IMR-90 (cell line): ENCODE data around the gene VSIG10L. TPM values are rescaled to one million over a fixed set of nuclear protein-coding genes. Genes with fewer than 3 reads are reported as not detected.

Experiments
- ATAC-seq: fragments of 200-7000 bp; cut with Tn5 transposase; 2 replicates; pipeline ENCODE4 v1.9.1; 2020; ENCODE audit warnings: low read depth, mild to moderate bottlenecking, moderate library complexity
- BruUV-seq: library from RNA; stranded (reverse); fragments of 400-500 nt; replicated peaks from 2 replicates; lab custom pipeline; 2021; lab: Mats Ljungman, UMichigan
- CTCF ChIA-PET: fragments of 300-600 bp; formaldehyde crosslinking; extraction: SDS; loops from one replicate; lab custom pipeline; 2021; ENCODE audit warnings: antibody characterized with exemption; lab: Yijun Ruan, JAX
- POLR2A ChIA-PET: fragments of 300-600 bp; sonication (Branson Sonifier 250); formaldehyde crosslinking; loops from one replicate; lab custom pipeline; 2022; ENCODE audit warnings: antibody characterized with exemption; ENCODE audit not compliant: unreplicated experiment; lab: Charles Lee
- DNase-seq: peaks from one replicate; pipeline ENCODE4 v3.0.0; 2013
- H2AFZ ChIP-seq: replicated peaks from 2 replicates; pipeline ENCODE3; 2013; ENCODE audit warnings: low read length, mild to moderate bottlenecking; ENCODE audit not compliant: poor library complexity
- H2AK5ac ChIP-seq: 2 replicates; pipeline ENCODE4 v1.6.1; 2013; ENCODE audit warnings: low read depth, low read length, inconsistent platforms
- H2AK9ac ChIP-seq: replicated peaks from 2 replicates; pipeline ENCODE3; 2013; ENCODE audit warnings: mild to moderate bottlenecking, low read depth, low read length, moderate library complexity; ENCODE audit not compliant: poor library complexity
- H2BK120ac ChIP-seq: 2 replicates; pipeline ENCODE4 v1.6.1; 2013; ENCODE audit warnings: low read depth, low read length, inconsistent platforms
- H2BK15ac ChIP-seq: 3 replicates; pipeline ENCODE4 v1.6.1; 2013; ENCODE audit warnings: low read depth, low read length, inconsistent platforms
- H2BK20ac ChIP-seq: 2 replicates; pipeline ENCODE4 v1.6.1; 2013; ENCODE audit warnings: low read depth, mild to moderate bottlenecking, inconsistent platforms, low read length, moderate library complexity
- H2BK5ac ChIP-seq: 2 replicates; pipeline ENCODE4 v1.6.1; 2013; ENCODE audit warnings: mild to moderate bottlenecking, low read depth, low read length, inconsistent platforms; ENCODE audit not compliant: poor library complexity, severe bottlenecking
- H3K14ac ChIP-seq: replicated peaks from 2 replicates; pipeline ENCODE4 v1.6.1; 2013; ENCODE audit warnings: low read depth, low read length, inconsistent platforms
- H3K18ac ChIP-seq: 2 replicates; pipeline ENCODE4 v1.6.1; 2013; ENCODE audit warnings: low read depth, low read length, control low read depth
- H3K23ac ChIP-seq: 2 replicates; pipeline ENCODE4 v1.6.1; 2013; ENCODE audit warnings: low read depth, low read length, inconsistent platforms
- H3K27ac ChIP-seq: 2 replicates; pipeline ENCODE4 v1.5.1; 2013; ENCODE audit warnings: mild to moderate bottlenecking, control low read depth, low read length; ENCODE audit not compliant: insufficient read depth
- H3K27me3 ChIP-seq: 2 replicates; pipeline ENCODE4 v1.6.1; 2013; ENCODE audit warnings: low read length; ENCODE audit not compliant: control insufficient read depth, insufficient read depth
- H3K36me3 ChIP-seq: 2 replicates; pipeline ENCODE4 v1.6.1; 2013; ENCODE audit warnings: low read length, mixed read lengths; ENCODE audit not compliant: control insufficient read depth, insufficient read depth
- H3K4ac ChIP-seq: 2 replicates; pipeline ENCODE4 v1.6.1; 2013; ENCODE audit warnings: low read depth, low read length, inconsistent platforms
- H3K4me1 ChIP-seq: 2 replicates; pipeline ENCODE4 v1.6.1; 2013; ENCODE audit warnings: low read length, mixed read lengths; ENCODE audit not compliant: control insufficient read depth, insufficient read depth
- H3K4me2 ChIP-seq: 2 replicates; pipeline ENCODE4 v1.6.1; 2013; ENCODE audit warnings: low read depth, mild to moderate bottlenecking, control low read depth, low read length, moderate library complexity
- H3K4me3 ChIP-seq: 2 replicates; pipeline ENCODE4 v1.5.1; 2013; ENCODE audit warnings: low read depth, mild to moderate bottlenecking, control low read depth, low read length, moderate library complexity; ENCODE audit not compliant: insufficient read depth
- H3K56ac ChIP-seq: 2 replicates; pipeline ENCODE4 v1.6.1; 2013; ENCODE audit warnings: low read length, inconsistent platforms; ENCODE audit not compliant: insufficient read depth; ENCODE audit errors: extremely low read depth
- H3K79me1 ChIP-seq, 2 experiments: 2 replicates each; pipeline ENCODE4 v1.6.1; 2013; ENCODE audit warnings: low read length in 2 of 2, inconsistent platforms in 1 of 2, low read depth in 1 of 2
- H3K9ac ChIP-seq: 2 replicates; pipeline ENCODE4 v1.6.1; 2013; ENCODE audit warnings: low read depth, low read length, control low read depth
- H3K9me1 ChIP-seq: 2 replicates; pipeline ENCODE4 v1.6.1; 2013; ENCODE audit warnings: low read length, inconsistent platforms; ENCODE audit not compliant: insufficient read depth
- H3K9me3 ChIP-seq: 2 replicates; pipeline ENCODE4 v1.6.1; 2013; ENCODE audit warnings: low read length; ENCODE audit not compliant: control insufficient read depth, insufficient read depth
- H4K20me1 ChIP-seq: 2 replicates; pipeline ENCODE4 v1.6.1; 2013; ENCODE audit warnings: low read length, inconsistent platforms; ENCODE audit not compliant: insufficient read depth
- H4K5ac ChIP-seq: 2 replicates; pipeline ENCODE4 v1.6.1; 2013; ENCODE audit warnings: mild to moderate bottlenecking, low read depth, low read length, control low read depth
- H4K8ac ChIP-seq, 2 experiments: 2 replicates each; pipeline ENCODE4 v1.6.1; 2013; ENCODE audit warnings: low read depth in 2 of 2, low read length in 2 of 2, control low read depth in 1 of 2, inconsistent platforms in 1 of 2
- H4K91ac ChIP-seq: 2 replicates; pipeline ENCODE4 v1.6.1; 2013; ENCODE audit warnings: low read depth, low read length, inconsistent platforms; ENCODE audit not compliant: insufficient read depth
- BHLHE40 ChIP-seq: fragments of 150-350 bp; IDR thresholded peaks from 2 replicates; pipeline ENCODE4 v1.6.1; 2016; ENCODE audit warnings: mild to moderate bottlenecking, low read depth, low read length
- CEBPB ChIP-seq: IDR thresholded peaks from 2 replicates; pipeline ENCODE4 v1.6.1; 2012; ENCODE audit warnings: low read depth, low read length, improper control_type of control experiment
- CHD1 ChIP-seq: IDR thresholded peaks from 2 replicates; pipeline ENCODE4 v1.6.1; 2012; ENCODE audit warnings: low read depth, low read length, improper control_type of control experiment
- FOS ChIP-seq: fragments of 150-350 bp; IDR thresholded peaks from 2 replicates; pipeline ENCODE4 v1.6.1; 2016; ENCODE audit warnings: low read depth, low read length
- MAFK ChIP-seq: IDR thresholded peaks from 2 replicates; pipeline ENCODE4 v1.6.1; 2012; ENCODE audit warnings: low read depth, low read length, improper control_type of control experiment
- MAZ ChIP-seq: IDR thresholded peaks from 2 replicates; pipeline ENCODE4 v1.6.1; 2012; ENCODE audit warnings: low read depth, mild to moderate bottlenecking, low read length, improper control_type of control experiment, moderate library complexity, borderline replicate concordance
- MXI1 ChIP-seq: IDR thresholded peaks from 2 replicates; pipeline ENCODE4 v1.6.1; 2012; ENCODE audit warnings: low read depth, mild to moderate bottlenecking, low read length, moderate library complexity, borderline replicate concordance
- NFE2L2 ChIP-seq: fragments of 150-350 bp; IDR thresholded peaks from 2 replicates; pipeline ENCODE4 v1.6.1; 2016; ENCODE audit warnings: low read depth, mild to moderate bottlenecking, low read length
- POLR2A ChIP-seq: IDR thresholded peaks from 2 replicates; pipeline ENCODE4 v1.6.1; 2012; ENCODE audit warnings: mild to moderate bottlenecking, low read depth, low read length
- RAD21 ChIP-seq: IDR thresholded peaks from 2 replicates; pipeline ENCODE4 v1.6.1; 2012; ENCODE audit warnings: low read length, improper control_type of control experiment
- RCOR1 ChIP-seq: IDR thresholded peaks from 2 replicates; pipeline ENCODE4 v1.6.1; 2012; ENCODE audit warnings: mild to moderate bottlenecking, low read length, improper control_type of control experiment; ENCODE audit not compliant: insufficient replicate concordance
- RFX5 ChIP-seq: IDR thresholded peaks from 2 replicates; pipeline ENCODE4 v1.8.0; 2012; ENCODE audit warnings: low read depth, mild to moderate bottlenecking, low read length, moderate library complexity
- SMC3 ChIP-seq: fragments of 150-350 bp; IDR thresholded peaks from 2 replicates; pipeline ENCODE4 v1.6.1; 2016; ENCODE audit warnings: low read depth, mild to moderate bottlenecking, antibody characterized with exemption, low read length, moderate library complexity
- WGBS, 2 experiments: methylation state at CpG; one replicate each; pipeline versions ENCODE4 v1.1.5 to v1.1.7; 2013; ENCODE audit warnings: missing lambda C conversion rate in 2 of 2; ENCODE audit not compliant: insufficient read length in 1 of 2; ENCODE audit errors: extremely low coverage in 2 of 2; 5-methylcytosine and 5-hydroxymethylcytosine counted together
- dilution Hi-C: fragments of 300-500 bp; cut with HindIII; formaldehyde crosslinking; loops from one replicate; pipeline ENCODE4 v1.14.3; 2018; ENCODE audit warnings: low sequenced_read_pairs; ENCODE audit not compliant: unreplicated experiment
- in situ Hi-C: fragments of 300-500 bp; cut with MboI; formaldehyde crosslinking; loops from 3 replicates; pipeline ENCODE4 v1.14.3; 2019; ENCODE audit warnings: low sequenced_read_pairs, inconsistent platforms, mixed read lengths
- intact Hi-C: fragments of 100-400 bp; cut with micrococcal nuclease; formaldehyde crosslinking; loops from 2 replicates; pipeline ENCODE4 v1.10.0; 2022
- polyA plus RNA-seq, 3 experiments: library from polyadenylated mRNA; depleted of rRNA; stranded (reverse); fragments of >200 nt; gene quantifications; 2 replicates each; pipeline ENCODE4 v1.2.3, GENCODE V29; 2012; ENCODE audit warnings: low replicate concordance in 1 of 3
- total RNA-seq: library from RNA; depleted of rRNA; stranded (reverse); fragments of >200 nt; gene quantifications from 2 replicates; pipeline ENCODE4 v1.2.3, GENCODE V29; 2012
- TF ChIP-seq, protein P1 (sequence below): fragments of 150-350 bp; IDR thresholded peaks from 2 replicates; pipeline ENCODE4 v1.6.1; 2017; ENCODE audit warnings: mild to moderate bottlenecking, antibody characterized with exemption, low read length, low read depth
- TF ChIP-seq, protein P2 (sequence below): fragments of 150-350 bp; IDR thresholded peaks from 2 replicates; pipeline ENCODE4 v1.6.1; 2016; ENCODE audit warnings: low read depth, mild to moderate bottlenecking, low read length, moderate library complexity, borderline replicate concordance
- TF ChIP-seq, protein P3 (sequence below): conservative IDR thresholded peaks from 2 replicates; pipeline ENCODE4 v1.5.1; 2012; ENCODE audit warnings: mild to moderate bottlenecking, low read depth, low read length, improper control_type of control experiment

Gene VSIG10L
- total and polyA plus RNA-seq, 2 of the 4 experiments (the other 2 are of a cell fraction), result 0.18 to 1.2 TPM

DNA sequence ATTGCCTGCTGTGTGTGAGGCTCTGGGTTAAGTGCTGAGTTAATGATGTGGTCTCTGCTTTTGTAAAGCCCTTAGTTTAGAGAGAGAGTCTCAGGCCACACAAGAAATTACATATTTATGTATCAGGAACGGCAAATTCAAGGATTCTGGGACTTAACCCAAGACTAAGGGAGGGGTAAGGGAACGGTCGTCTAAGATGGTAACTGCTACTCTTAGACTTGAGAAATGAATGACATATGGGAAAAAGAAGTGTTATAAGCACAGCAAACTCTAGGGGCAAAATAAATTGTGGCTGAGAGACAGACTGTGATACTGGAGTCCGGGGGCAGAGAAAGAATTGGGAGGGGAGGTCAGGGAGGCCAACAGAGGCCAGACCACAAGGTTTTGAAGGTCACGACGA, 10.2 kb downstream of the VSIG10L start:
- Histone ChIP-seq H2BK5ac (no peak overlapping the region), H2AFZ (no peak overlapping the region), H2BK15ac (no peak overlapping the region), H3K4me3 (no peak overlapping the region), H4K91ac (no peak overlapping the region), H3K4ac (no peak overlapping the region), H2BK120ac (no peak overlapping the region), H3K14ac (no peak overlapping the region), H3K27ac (no peak overlapping the region), H3K4me2 (no peak overlapping the region), H3K18ac (no peak overlapping the region), H4K20me1 (no peaks in the 10 kb centered on the region), H3K27me3 (peaks cover 4% of the 10 kb centered on the region; the same call in 1 of the 2 replicates), H2BK20ac (no peak overlapping the region), H2AK5ac (no peak overlapping the region), H3K23ac (no peak overlapping the region), H2AK9ac (no peak overlapping the region), H3K4me1 (no peaks in the 10 kb centered on the region), H4K5ac (no peak overlapping the region), H3K9ac (no peak overlapping the region), H3K9me1 (no peaks in the 10 kb centered on the region), H3K56ac (no peak overlapping the region), H3K36me3 (no peaks in the 10 kb centered on the region), H3K9me3 (no peaks in the 10 kb centered on the region), H4K8ac (no peak overlapping the region), H3K79me1 (no peaks in the 10 kb centered on the region)
- POLR2A ChIA-PET, result no interaction called here
- CTCF ChIA-PET, result no interaction called here
- dilution Hi-C loops, result no loop called here
- BruUV-seq, result no TSS peak
- no peak for ATAC-seq
- intact Hi-C loops, result no loop called here
- in situ Hi-C loops, result no loop called here
- 64% methylated on average over 1 of the region's 6 CpGs; no CpG with 5 or more reads in 1 of the 2 experiments for WGBS, 2 experiments
- TF ChIP-seq CHD1 (no peak), BHLHE40 (no peak), RFX5 (no peak), NFE2L2 (no peak), SMC3 (no peak), CEBPB (no peak), MXI1 (no peak), RCOR1 (no peak), MAZ (no peak), FOS (no peak), MAFK (no peak), RAD21 (no peak), POLR2A (no peak)
- TF ChIP-seq, protein P1, sequence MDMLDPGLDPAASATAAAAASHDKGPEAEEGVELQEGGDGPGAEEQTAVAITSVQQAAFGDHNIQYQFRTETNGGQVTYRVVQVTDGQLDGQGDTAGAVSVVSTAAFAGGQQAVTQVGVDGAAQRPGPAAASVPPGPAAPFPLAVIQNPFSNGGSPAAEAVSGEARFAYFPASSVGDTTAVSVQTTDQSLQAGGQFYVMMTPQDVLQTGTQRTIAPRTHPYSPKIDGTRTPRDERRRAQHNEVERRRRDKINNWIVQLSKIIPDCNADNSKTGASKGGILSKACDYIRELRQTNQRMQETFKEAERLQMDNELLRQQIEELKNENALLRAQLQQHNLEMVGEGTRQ, result no peak
- TF ChIP-seq, protein P2, sequence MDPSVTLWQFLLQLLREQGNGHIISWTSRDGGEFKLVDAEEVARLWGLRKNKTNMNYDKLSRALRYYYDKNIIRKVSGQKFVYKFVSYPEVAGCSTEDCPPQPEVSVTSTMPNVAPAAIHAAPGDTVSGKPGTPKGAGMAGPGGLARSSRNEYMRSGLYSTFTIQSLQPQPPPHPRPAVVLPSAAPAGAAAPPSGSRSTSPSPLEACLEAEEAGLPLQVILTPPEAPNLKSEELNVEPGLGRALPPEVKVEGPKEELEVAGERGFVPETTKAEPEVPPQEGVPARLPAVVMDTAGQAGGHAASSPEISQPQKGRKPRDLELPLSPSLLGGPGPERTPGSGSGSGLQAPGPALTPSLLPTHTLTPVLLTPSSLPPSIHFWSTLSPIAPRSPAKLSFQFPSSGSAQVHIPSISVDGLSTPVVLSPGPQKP, result no peak
- TF ChIP-seq, protein P3, sequence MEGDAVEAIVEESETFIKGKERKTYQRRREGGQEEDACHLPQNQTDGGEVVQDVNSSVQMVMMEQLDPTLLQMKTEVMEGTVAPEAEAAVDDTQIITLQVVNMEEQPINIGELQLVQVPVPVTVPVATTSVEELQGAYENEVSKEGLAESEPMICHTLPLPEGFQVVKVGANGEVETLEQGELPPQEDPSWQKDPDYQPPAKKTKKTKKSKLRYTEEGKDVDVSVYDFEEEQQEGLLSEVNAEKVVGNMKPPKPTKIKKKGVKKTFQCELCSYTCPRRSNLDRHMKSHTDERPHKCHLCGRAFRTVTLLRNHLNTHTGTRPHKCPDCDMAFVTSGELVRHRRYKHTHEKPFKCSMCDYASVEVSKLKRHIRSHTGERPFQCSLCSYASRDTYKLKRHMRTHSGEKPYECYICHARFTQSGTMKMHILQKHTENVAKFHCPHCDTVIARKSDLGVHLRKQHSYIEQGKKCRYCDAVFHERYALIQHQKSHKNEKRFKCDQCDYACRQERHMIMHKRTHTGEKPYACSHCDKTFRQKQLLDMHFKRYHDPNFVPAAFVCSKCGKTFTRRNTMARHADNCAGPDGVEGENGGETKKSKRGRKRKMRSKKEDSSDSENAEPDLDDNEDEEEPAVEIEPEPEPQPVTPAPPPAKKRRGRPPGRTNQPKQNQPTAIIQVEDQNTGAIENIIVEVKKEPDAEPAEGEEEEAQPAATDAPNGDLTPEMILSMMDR, result no peak
- DNase-seq, result no peak
